GM04503 (cell line): ENCODE measurements around the gene C1orf21.

Source experiments
- DNase-seq: peaks from one replicate; pipeline ENCODE4 v3.0.0-alpha.2; 2012; ENCODE audit warnings: low read depth

The C1orf21 gene

GRCh38 chr1:184513966-184514365, 127.1 kb downstream of the C1orf21 start:
- peak; percentile 25 for DNase-seq

GRCh38 chr1:184514447-184514846, 127.6 kb downstream of the C1orf21 start:
- DNase-seq: no peak

GRCh38 chr1:184517130-184517529, 130.3 kb downstream of the C1orf21 start:
- no peak for DNase-seq

GRCh38 chr1:184518736-184519357, 132.0 kb downstream of the C1orf21 start:
- DNase-seq: no peak

- no peak for DNase-seq
Observed at GRCh38 chr1:184520336-184520735, 133.5 kb downstream of the C1orf21 start.

GRCh38 chr1:184524248-184524647, 137.4 kb downstream of the C1orf21 start:
- no peak for DNase-seq

GRCh38 chr1:184527402-184527801, 140.6 kb downstream of the C1orf21 start:
- DNase-seq: no peak

GRCh38 chr1:184530226-184530625, 143.4 kb downstream of the C1orf21 start:
- no peak for DNase-seq

GRCh38 chr1:184531296-184531695, 144.5 kb downstream of the C1orf21 start:
- no peak for DNase-seq

- DNase-seq: no peak
Observed at GRCh38 chr1:184532199-184532598, 145.4 kb downstream of the C1orf21 start.

- no peak for DNase-seq
Observed at GRCh38 chr1:184533049-184533448, 146.2 kb downstream of the C1orf21 start.

- no peak for DNase-seq
Observed at GRCh38 chr1:184533915-184534314, 147.1 kb downstream of the C1orf21 start.

GRCh38 chr1:184534690-184535089, 147.9 kb downstream of the C1orf21 start:
- DNase-seq: no peak

- DNase-seq: peak; percentile 72
Observed at GRCh38 chr1:184535191-184535970, 148.6 kb downstream of the C1orf21 start.

- no peak for DNase-seq
Observed at GRCh38 chr1:184536246-184536985, 149.6 kb downstream of the C1orf21 start.

GRCh38 chr1:184539580-184539979, 152.8 kb downstream of the C1orf21 start:
- no peak for DNase-seq

- no peak for DNase-seq
Observed at GRCh38 chr1:184541537-184542152, 154.8 kb downstream of the C1orf21 start.

- no peak for DNase-seq
Observed at GRCh38 chr1:184542291-184542690, 155.5 kb downstream of the C1orf21 start.

GRCh38 chr1:184545601-184546000, 158.8 kb downstream of the C1orf21 start:
- peak; percentile 46 for DNase-seq

- DNase-seq: no peak
Observed at GRCh38 chr1:184552446-184552845, 165.6 kb downstream of the C1orf21 start.

- DNase-seq: no peak
Observed at GRCh38 chr1:184553845-184554244, 167.0 kb downstream of the C1orf21 start.
